Measurements from ENCODE around the gene PPP2R1A.

GRCh38 chr19:52198678-52199077 is 8.8 kb downstream of the PPP2R1A start:
- no peak for TF ChIP-seq POLR2A (IDR thresholded peaks at IDR 0.05)
- TF ChIP-seq, protein P1, sequence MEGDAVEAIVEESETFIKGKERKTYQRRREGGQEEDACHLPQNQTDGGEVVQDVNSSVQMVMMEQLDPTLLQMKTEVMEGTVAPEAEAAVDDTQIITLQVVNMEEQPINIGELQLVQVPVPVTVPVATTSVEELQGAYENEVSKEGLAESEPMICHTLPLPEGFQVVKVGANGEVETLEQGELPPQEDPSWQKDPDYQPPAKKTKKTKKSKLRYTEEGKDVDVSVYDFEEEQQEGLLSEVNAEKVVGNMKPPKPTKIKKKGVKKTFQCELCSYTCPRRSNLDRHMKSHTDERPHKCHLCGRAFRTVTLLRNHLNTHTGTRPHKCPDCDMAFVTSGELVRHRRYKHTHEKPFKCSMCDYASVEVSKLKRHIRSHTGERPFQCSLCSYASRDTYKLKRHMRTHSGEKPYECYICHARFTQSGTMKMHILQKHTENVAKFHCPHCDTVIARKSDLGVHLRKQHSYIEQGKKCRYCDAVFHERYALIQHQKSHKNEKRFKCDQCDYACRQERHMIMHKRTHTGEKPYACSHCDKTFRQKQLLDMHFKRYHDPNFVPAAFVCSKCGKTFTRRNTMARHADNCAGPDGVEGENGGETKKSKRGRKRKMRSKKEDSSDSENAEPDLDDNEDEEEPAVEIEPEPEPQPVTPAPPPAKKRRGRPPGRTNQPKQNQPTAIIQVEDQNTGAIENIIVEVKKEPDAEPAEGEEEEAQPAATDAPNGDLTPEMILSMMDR (IDR thresholded peaks at IDR 0.05): no peak
- TF ChIP-seq POLR2AphosphoS5 (IDR thresholded peaks at IDR 0.05): no peak
- no peak for TF ChIP-seq EP300 (IDR thresholded peaks at IDR 0.05)
